ENCODE data around the gene TYROBP.
A peak's percentile ranks its signal among the peaks of the same experiment; 100 is the strongest.
"Not testable (repeated sequence)": the region's sequence is repeated elsewhere in the genome, so short reads cannot be mapped to it uniquely, and the experiment has no call there.

The TYROBP gene

GRCh38 chr19:35899547-35900214 lies 8.4 kb downstream of the TYROBP start:
- DNase-seq (ENCODE audit: low read depth) = peak; percentile 89

- DNase-seq (ENCODE audit: low read depth) = no peak
Measured at GRCh38 chr19:35898499-35898809, 9.6 kb downstream of the TYROBP start.

- no peak for DNase-seq (ENCODE audit: low read depth)
Measured at GRCh38 chr19:35897706-35898451, 10.2 kb downstream of the TYROBP start.

GRCh38 chr19:35896643-35897040 lies 11.5 kb downstream of the TYROBP start:
- DNase-seq (ENCODE audit: low read depth) = no peak

- no peak for DNase-seq (ENCODE audit: low read depth)
Measured at GRCh38 chr19:35895911-35896642, 12.0 kb downstream of the TYROBP start.

- DNase-seq (ENCODE audit: low read depth) = no peak
Measured at GRCh38 chr19:35894342-35894741, 13.8 kb downstream of the TYROBP start.

GRCh38 chr19:35891819-35892218 lies 16.3 kb downstream of the TYROBP start:
- DNase-seq (ENCODE audit: low read depth) = not testable (repeated sequence)

GRCh38 chr19:35890113-35890650 lies 17.9 kb downstream of the TYROBP start:
- no peak for DNase-seq (ENCODE audit: low read depth)

- no peak for DNase-seq (ENCODE audit: low read depth)
Measured at GRCh38 chr19:35889370-35890112, 18.6 kb downstream of the TYROBP start.

GRCh38 chr19:35888398-35888797 lies 19.7 kb downstream of the TYROBP start:
- DNase-seq (ENCODE audit: low read depth) = no peak

GRCh38 chr19:35887197-35887596 lies 20.9 kb downstream of the TYROBP start:
- DNase-seq (ENCODE audit: low read depth) = no peak

GRCh38 chr19:35885904-35886303 lies 22.2 kb downstream of the TYROBP start:
- no peak for DNase-seq (ENCODE audit: low read depth)

- no peak for DNase-seq (ENCODE audit: low read depth)
Measured at GRCh38 chr19:35885225-35885738, 22.8 kb downstream of the TYROBP start.

GRCh38 chr19:35883882-35884281 lies 24.2 kb downstream of the TYROBP start:
- no peak for DNase-seq (ENCODE audit: low read depth)

GRCh38 chr19:35882114-35882832 lies 25.8 kb downstream of the TYROBP start:
- DNase-seq (ENCODE audit: low read depth) = peak; percentile 73

GRCh38 chr19:35879770-35880317 lies 28.3 kb downstream of the TYROBP start:
- peak; percentile 87 for DNase-seq (ENCODE audit: low read depth)

- DNase-seq (ENCODE audit: low read depth) = no peak
Measured at GRCh38 chr19:35879068-35879467, 29.0 kb downstream of the TYROBP start.

GRCh38 chr19:35874392-35874930 lies 33.6 kb downstream of the TYROBP start:
- DNase-seq (ENCODE audit: low read depth) = no peak

- DNase-seq (ENCODE audit: low read depth) = no peak
Measured at GRCh38 chr19:35872180-35872579, 35.9 kb downstream of the TYROBP start.

- DNase-seq (ENCODE audit: low read depth) = no peak
Measured at GRCh38 chr19:35871611-35872010, 36.5 kb downstream of the TYROBP start.

GRCh38 chr19:35870798-35871197 lies 37.3 kb downstream of the TYROBP start:
- no peak for DNase-seq (ENCODE audit: low read depth)
